ENCODE data around the gene RIN3.
"Not testable (repeated sequence)": the region's sequence is repeated elsewhere in the genome, so short reads cannot be mapped to it uniquely, and the experiment has no call there.

The RIN3 gene

GRCh38 chr14:92703516-92703915 is 189.9 kb downstream of the RIN3 start:
- no peak overlapping the region for H3K4me3 Mint-ChIP-seq
- H3K27me3 Mint-ChIP-seq: no peaks in the 10 kb centered on the region
- no peak overlapping the region for H3K27ac Mint-ChIP-seq
- no peaks in the 10 kb centered on the region for H3K9me3 Mint-ChIP-seq
- peaks cover 7% of the 10 kb centered on the region for H3K4me1 Mint-ChIP-seq (ENCODE audit: low read depth)
- H3K36me3 Mint-ChIP-seq (ENCODE audit: low read depth): no peaks in the 10 kb centered on the region

GRCh38 chr14:92704036-92704804 is 190.6 kb downstream of the RIN3 start:
- Mint-ChIP-seq H3K27ac (no peak overlapping the region), H3K27me3 (no peaks in the 10 kb centered on the region), H3K4me3 (no peak overlapping the region), H3K4me1 (ENCODE audit: low read depth) (peaks cover 7% of the 10 kb centered on the region), H3K36me3 (ENCODE audit: low read depth) (no peaks in the 10 kb centered on the region), H3K9me3 (no peaks in the 10 kb centered on the region)

GRCh38 chr14:92704821-92705220 is 191.2 kb downstream of the RIN3 start:
- Mint-ChIP-seq H3K9me3 (no peaks in the 10 kb centered on the region), H3K4me3 (no peak overlapping the region), H3K4me1 (ENCODE audit: low read depth) (peaks cover 7% of the 10 kb centered on the region), H3K36me3 (ENCODE audit: low read depth) (no peaks in the 10 kb centered on the region), H3K27me3 (no peaks in the 10 kb centered on the region), H3K27ac (no peak overlapping the region)

- H3K27me3 Mint-ChIP-seq: no peaks in the 10 kb centered on the region
- H3K4me1 Mint-ChIP-seq (ENCODE audit: low read depth): peaks cover 7% of the 10 kb centered on the region
- no peaks in the 10 kb centered on the region for H3K9me3 Mint-ChIP-seq
- H3K27ac Mint-ChIP-seq: no peak overlapping the region
- no peak overlapping the region for H3K4me3 Mint-ChIP-seq
- no peaks in the 10 kb centered on the region for H3K36me3 Mint-ChIP-seq (ENCODE audit: low read depth)
These were observed 192.8 kb downstream of the RIN3 start for GRCh38 chr14:92706386-92706785.

- Mint-ChIP-seq H3K4me3 (no peak overlapping the region), H3K4me1 (ENCODE audit: low read depth) (peaks cover 6% of the 10 kb centered on the region), H3K27ac (no peak overlapping the region), H3K27me3 (no peaks in the 10 kb centered on the region), H3K36me3 (ENCODE audit: low read depth) (no peaks in the 10 kb centered on the region), H3K9me3 (no peaks in the 10 kb centered on the region)
These were observed 195.9 kb downstream of the RIN3 start for GRCh38 chr14:92709340-92710000.

GRCh38 chr14:92710001-92710341 is 196.4 kb downstream of the RIN3 start:
- H3K27me3 Mint-ChIP-seq: no peaks in the 10 kb centered on the region
- H3K36me3 Mint-ChIP-seq (ENCODE audit: low read depth): no peaks in the 10 kb centered on the region

GRCh38 chr14:92711976-92712653 is 198.5 kb downstream of the RIN3 start:
- Mint-ChIP-seq H3K4me1 (ENCODE audit: low read depth) (no peaks in the 10 kb centered on the region), H3K9me3 (no peaks in the 10 kb centered on the region), H3K27ac (no peak overlapping the region), H3K4me3 (no peak overlapping the region), H3K27me3 (no peaks in the 10 kb centered on the region), H3K36me3 (ENCODE audit: low read depth) (no peaks in the 10 kb centered on the region)

More at GRCh38 chr14:92710001-92710341, 196.4 kb downstream of the RIN3 start:
- peaks cover under 1% of the 10 kb centered on the region for H3K4me1 Mint-ChIP-seq (ENCODE audit: low read depth)
- H3K4me3 Mint-ChIP-seq: no peak overlapping the region
- H3K9me3 Mint-ChIP-seq: no peaks in the 10 kb centered on the region
- no peak overlapping the region for H3K27ac Mint-ChIP-seq

GRCh38 chr14:92712654-92713051 is 199.1 kb downstream of the RIN3 start:
- no peak overlapping the region for H3K27ac Mint-ChIP-seq

GRCh38 chr14:92714739-92715307 is 201.2 kb downstream of the RIN3 start:
- H3K27ac Mint-ChIP-seq; H3K27me3 Mint-ChIP-seq; H3K36me3 Mint-ChIP-seq (ENCODE audit: low read depth); H3K4me3 Mint-ChIP-seq; H3K9me3 Mint-ChIP-seq; H3K4me1 Mint-ChIP-seq (ENCODE audit: low read depth): not testable (repeated sequence)

More at GRCh38 chr14:92712654-92713051, 199.1 kb downstream of the RIN3 start:
- Mint-ChIP-seq H3K4me3 (no peak overlapping the region), H3K36me3 (ENCODE audit: low read depth) (no peaks in the 10 kb centered on the region), H3K4me1 (ENCODE audit: low read depth) (no peaks in the 10 kb centered on the region), H3K9me3 (no peaks in the 10 kb centered on the region), H3K27me3 (no peaks in the 10 kb centered on the region)

- Mint-ChIP-seq H3K4me1 (ENCODE audit: low read depth) (no peaks in the 10 kb centered on the region), H3K36me3 (ENCODE audit: low read depth) (no peaks in the 10 kb centered on the region), H3K4me3 (no peak overlapping the region), H3K9me3 (no peaks in the 10 kb centered on the region), H3K27me3 (no peaks in the 10 kb centered on the region), H3K27ac (no peak overlapping the region)
These were observed 202.6 kb downstream of the RIN3 start for GRCh38 chr14:92716131-92716530.

GRCh38 chr14:92717571-92718042 is 204.0 kb downstream of the RIN3 start:
- no peak overlapping the region for H3K4me3 Mint-ChIP-seq
- H3K9me3 Mint-ChIP-seq: no peaks in the 10 kb centered on the region
- no peaks in the 10 kb centered on the region for H3K27me3 Mint-ChIP-seq

GRCh38 chr14:92718664-92719063 is 205.1 kb downstream of the RIN3 start:
- H3K27ac Mint-ChIP-seq: no peak overlapping the region
- no peaks in the 10 kb centered on the region for H3K4me1 Mint-ChIP-seq (ENCODE audit: low read depth)
- H3K4me3 Mint-ChIP-seq: no peak overlapping the region
- H3K9me3 Mint-ChIP-seq: no peaks in the 10 kb centered on the region
- H3K27me3 Mint-ChIP-seq: no peaks in the 10 kb centered on the region
- no peaks in the 10 kb centered on the region for H3K36me3 Mint-ChIP-seq (ENCODE audit: low read depth)

More at GRCh38 chr14:92717571-92718042, 204.0 kb downstream of the RIN3 start:
- no peaks in the 10 kb centered on the region for H3K4me1 Mint-ChIP-seq (ENCODE audit: low read depth)
- H3K36me3 Mint-ChIP-seq (ENCODE audit: low read depth): no peaks in the 10 kb centered on the region
- no peak overlapping the region for H3K27ac Mint-ChIP-seq

GRCh38 chr14:92719421-92719820 is 205.8 kb downstream of the RIN3 start:
- Mint-ChIP-seq H3K4me1 (ENCODE audit: low read depth) (no peaks in the 10 kb centered on the region), H3K27ac (no peak overlapping the region), H3K36me3 (ENCODE audit: low read depth) (no peaks in the 10 kb centered on the region), H3K27me3 (no peaks in the 10 kb centered on the region), H3K9me3 (no peaks in the 10 kb centered on the region), H3K4me3 (no peak overlapping the region)

GRCh38 chr14:92719890-92720323 is 206.3 kb downstream of the RIN3 start:
- no peak overlapping the region for H3K27ac Mint-ChIP-seq
- H3K4me1 Mint-ChIP-seq (ENCODE audit: low read depth): no peaks in the 10 kb centered on the region
- no peaks in the 10 kb centered on the region for H3K27me3 Mint-ChIP-seq
- H3K36me3 Mint-ChIP-seq (ENCODE audit: low read depth): no peaks in the 10 kb centered on the region
- no peak overlapping the region for H3K4me3 Mint-ChIP-seq
- no peaks in the 10 kb centered on the region for H3K9me3 Mint-ChIP-seq
